K562 (cell line): ENCODE data around the gene XCL1. TPM values are rescaled to one million over a fixed set of nuclear protein-coding genes. Genes with fewer than 3 reads are reported as not detected.

Experiments used
- ATAC-seq: fragments of 200-7000 bp; cut with Tn5 transposase; 3 replicates; pipeline ENCODE4 v1.9.1; 2020; ENCODE audit warnings: moderate library complexity
- BruUV-seq: library from RNA; stranded (reverse); fragments of 400-500 nt; replicated peaks from 2 replicates; lab custom pipeline; 2021; lab: Mats Ljungman, UMichigan
- CTCF ChIA-PET: fragments of 300-600 bp; formaldehyde crosslinking; extraction: SDS; loops from one replicate; lab custom pipeline; 2021; ENCODE audit warnings: low intra/inter-chr PET ratio; lab: Yijun Ruan, JAX
- POLR2A ChIA-PET: fragments of 300-600, 350-650 bp; sonication (Branson Sonifier 250); formaldehyde crosslinking; extraction: SDS; loops from one replicate; lab custom pipeline; 2021; ENCODE audit warnings: antibody characterized with exemption, inconsistent platforms; lab: Yijun Ruan, JAX
- DNase-seq, 4 experiments: peaks; one replicate each; pipeline versions ENCODE4 v3.0.0 to v3.0.0-alpha.2; 2011 to 2018; ENCODE audit warnings: low spot score in 3 of 4, mixed read lengths in 3 of 4; ENCODE audit errors: extremely low read depth in 1 of 4
- FAIRE-seq: peaks from 2 replicates; lab custom pipeline; 2011; peaks lifted over from hg19 to GRCh38; lab: Jason Lieb, UNC
- H2AFZ ChIP-seq: 2 replicates; pipeline ENCODE4 v1.6.0; 2011; ENCODE audit warnings: low read depth, low read length, control low read depth, inconsistent platforms
- H3K27ac ChIP-seq: fragments of 200-600 bp; 3 replicates; pipeline ENCODE4 v1.8.0; 2011; ENCODE audit warnings: low read depth, mild to moderate bottlenecking, control low read depth, inconsistent platforms, low read length, moderate library complexity, mixed read lengths; ENCODE audit errors: extremely low read depth
- H3K27me3 ChIP-seq, 2 experiments: fragments of 300-600 bp in 1 of 2; 2 replicates in 1 of 2; 3 replicates in 1 of 2; pipeline versions ENCODE4 v1.6.0 to v1.8.0; 2011; ENCODE audit warnings: inconsistent platforms in 2 of 2, low read length in 2 of 2, mild to moderate bottlenecking in 1 of 2, mixed read lengths in 1 of 2, moderate library complexity in 1 of 2; ENCODE audit not compliant: control insufficient read depth in 2 of 2, insufficient read depth in 2 of 2
- H3K36me3 ChIP-seq: fragments of 300-600 bp; 3 replicates; pipeline ENCODE4 v1.8.0; 2011; ENCODE audit warnings: mild to moderate bottlenecking, low read length, inconsistent platforms; ENCODE audit not compliant: control insufficient read depth, insufficient read depth
- H3K4me1 ChIP-seq, 2 experiments: fragments of 200-600 bp in 1 of 2; replicated peaks in 1 of 2; 2 replicates in 1 of 2; 3 replicates in 1 of 2; pipeline versions ENCODE4 v1.5.1 to v1.8.0; 2011; ENCODE audit warnings: inconsistent platforms in 2 of 2, low read length in 2 of 2, mild to moderate bottlenecking in 1 of 2, mixed read lengths in 1 of 2, moderate library complexity in 1 of 2; ENCODE audit not compliant: control insufficient read depth in 2 of 2, insufficient read depth in 2 of 2
- H3K4me2 ChIP-seq: 2 replicates; pipeline ENCODE4 v1.6.1; 2011; ENCODE audit warnings: low read length, control low read depth, inconsistent platforms, mixed read lengths; ENCODE audit not compliant: insufficient read depth
- H3K4me3 ChIP-seq: fragments of 200-600 bp; sonication (generic), shearing (Covaris generic); 2 replicates; pipeline ENCODE4 v1.5.1; 2016; ENCODE audit warnings: control low read depth, inconsistent platforms
- H3K79me2 ChIP-seq: fragments of 200-600 bp; 3 replicates; pipeline ENCODE4 v1.8.0; 2011; ENCODE audit warnings: low read length, inconsistent platforms; ENCODE audit not compliant: control insufficient read depth, insufficient read depth
- H3K9ac ChIP-seq, 2 experiments: 2 replicates each; pipeline versions ENCODE4 v1.6.0 to v1.6.1; 2011; ENCODE audit warnings: low read depth in 2 of 2, low read length in 2 of 2, control low read depth in 1 of 2, inconsistent platforms in 1 of 2, mild to moderate bottlenecking in 1 of 2, mixed read lengths in 1 of 2; ENCODE audit not compliant: insufficient read depth in 1 of 2
- H3K9me1 ChIP-seq: one replicate; pipeline ENCODE4 v1.6.0; 2011; ENCODE audit warnings: inconsistent platforms, mild to moderate bottlenecking, low read length, moderate library complexity; ENCODE audit not compliant: control insufficient read depth, insufficient read depth
- H3K9me3 ChIP-seq: replicated peaks from 2 replicates; pipeline ENCODE4 v1.5.1; 2011; ENCODE audit warnings: low read depth, low read length, inconsistent platforms; ENCODE audit not compliant: control insufficient read depth, insufficient read depth
- H4K20me1 ChIP-seq: replicated peaks from 2 replicates; pipeline ENCODE4 v1.6.1; 2011; ENCODE audit warnings: low read length, inconsistent platforms, mixed read lengths; ENCODE audit not compliant: control insufficient read depth, insufficient read depth
- BCL6 ChIP-seq: fragments of 250-450 bp; sonication (Bioruptor Pico); IDR thresholded peaks from 2 replicates; pipeline ENCODE4 v1.4.0; 2020
- CREB1 ChIP-seq, 2 experiments: sonication (generic) in 1 of 2; formaldehyde crosslinking in 1 of 2; IDR thresholded peaks; 2 replicates each; pipeline versions ENCODE4 v1.6.1 to v1.8.0; 2012 to 2022; ENCODE audit warnings: inconsistent platforms in 1 of 2, mild to moderate bottlenecking in 1 of 2, missing genetic modification reagents in 1 of 2, moderate library complexity in 1 of 2
- CSDE1 ChIP-seq, 2 experiments: fragments of 450-650 bp; IDR thresholded peaks; 2 replicates each; pipeline ENCODE4 v1.6.1; 2016; ENCODE audit warnings: mild to moderate bottlenecking in 1 of 2
- GATAD2A ChIP-seq: fragments of 450-650 bp; IDR thresholded peaks from 2 replicates; pipeline ENCODE4 v1.6.1; 2017
- KLF1 ChIP-seq: fragments of 450-650 bp; IDR thresholded peaks from 2 replicates; pipeline ENCODE4 v1.6.1; 2016; ENCODE audit warnings: missing genetic modification characterization, missing compliant biosample characterization
- RAD51 ChIP-seq: fragments of 450-650 bp; IDR thresholded peaks from 2 replicates; pipeline ENCODE4 v1.7.1; 2016; ENCODE audit warnings: low read depth, mild to moderate bottlenecking, borderline replicate concordance
- TAF1 ChIP-seq: IDR thresholded peaks from 2 replicates; pipeline ENCODE4 v1.6.1; 2011; ENCODE audit warnings: mild to moderate bottlenecking, low read length, moderate library complexity; ENCODE audit not compliant: insufficient read depth, control insufficient read depth, severe bottlenecking; ENCODE audit errors: extremely low read depth
- THAP12 ChIP-seq: fragments of 250-450 bp; sonication (Bioruptor Pico); IDR thresholded peaks from 2 replicates; pipeline ENCODE4 v1.9.0; 2021; ENCODE audit warnings: mild to moderate bottlenecking, inconsistent platforms
- ZNF398 ChIP-seq: fragments of 250-450 bp; sonication (Bioruptor Pico); IDR thresholded peaks from 2 replicates; pipeline ENCODE4 v1.8.0; 2021; ENCODE audit warnings: moderate library complexity, mild to moderate bottlenecking, inconsistent platforms
- WGBS: fragments of 100-300 bp; shearing (Covaris generic); methylation state at CpG from one replicate; pipeline ENCODE4 v1.1.6; 2016; ENCODE audit warnings: low coverage, mixed read lengths; ENCODE audit not compliant: insufficient coverage; ENCODE audit errors: missing lambda C conversion rate; 5-methylcytosine and 5-hydroxymethylcytosine counted together
- in situ Hi-C: fragments of 300-500 bp; cut with MboI; formaldehyde crosslinking; loops from 4 replicates; pipeline ENCODE4 v1.15.0; 2018; ENCODE audit warnings: inconsistent platforms, mixed read lengths
- intact Hi-C: fragments of 100-400 bp; cut with micrococcal nuclease; formaldehyde crosslinking; loops from 2 replicates; pipeline ENCODE4 v1.14.2; 2022
- polyA plus RNA-seq, 8 experiments: library from polyadenylated mRNA; depleted of rRNA in 4 of 8; stranded (reverse) in 5 of 8; unstranded in 3 of 8; fragments of >200 nt; fragmentation: Nextera tagmentation in 2 of 8; fragmentation: Illumina TruSeq in 1 of 8; extraction: Ambion mirVana in 2 of 8; extraction: Trizol in 1 of 8; gene quantifications; 2 replicates each; pipeline versions ENCODE4 v1.2.1 to v1.2.3, GENCODE V29; 2011 to 2014; ENCODE audit warnings: inconsistent platforms in 1 of 8, missing spikeins in 1 of 8
- total RNA-seq, 7 experiments: library from RNA; depleted of rRNA in 6 of 7; stranded (reverse); fragments of >200 nt in 6 of 7; fragmentation: Illumina TruSeq in 2 of 7; extraction: Trizol in 2 of 7; gene quantifications; 2 replicates each; pipeline versions ENCODE4 v1.2.1 to v1.2.3, GENCODE V29; 2011 to 2021; ENCODE audit warnings: low replicate concordance in 1 of 7

XCL1 gene
- total and polyA plus RNA-seq, 9 of the 15 experiments (the other 6 are each of a cell fraction or from before 2014, with no cell fraction given), result 0.06 to 0.09 (median 0.06) TPM; not detected in 6

GRCh38 chr1:168598892-168599291, 22.5 kb downstream of the XCL1 start:
- Histone ChIP-seq H3K9ac (no peak overlapping the region), H3K4me2 (no peak overlapping the region), H3K27ac (no peak overlapping the region), H4K20me1 (no peaks in the 10 kb centered on the region), H2AFZ (no peak overlapping the region), H3K27me3 (no peaks in the 10 kb centered on the region; a peak in 1 of 5 replicates), H3K36me3 (no peaks in the 10 kb centered on the region), H3K4me3 (no peak overlapping the region), H3K9me3 (no peaks in the 10 kb centered on the region), H3K4me1 (no peaks in the 10 kb centered on the region), H3K9me1 (no peaks in the 10 kb centered on the region), H3K79me2 (no peaks in the 10 kb centered on the region)
- CTCF ChIA-PET, result no interaction called here
- no TSS peak for BruUV-seq
- no peak for DNase-seq
- no peak for TF ChIP-seq TAF1
- no peak for TF ChIP-seq RAD51
- POLR2A ChIA-PET, result no interaction called here
- FAIRE-seq, result no peak
- in situ Hi-C loops, result no loop called here
- intact Hi-C loops, result no loop called here
- 5% methylated on average over 1 of the region's 1 CpG for WGBS
- ATAC-seq, result no peak

- Histone ChIP-seq H3K4me1 (no peaks in the 10 kb centered on the region), H3K9ac (no peak overlapping the region), H3K79me2 (no peaks in the 10 kb centered on the region), H3K9me1 (no peaks in the 10 kb centered on the region), H3K27ac (no peak overlapping the region), H3K36me3 (no peaks in the 10 kb centered on the region), H3K9me3 (no peaks in the 10 kb centered on the region), H4K20me1 (no peaks in the 10 kb centered on the region), H2AFZ (no peak overlapping the region), H3K27me3 (no peaks in the 10 kb centered on the region), H3K4me3 (no peak overlapping the region), H3K4me2 (no peak overlapping the region)
- no peak for DNase-seq
- no peak for ATAC-seq
- intact Hi-C loops, result no loop called here
- no TSS peak for BruUV-seq
- in situ Hi-C loops, result loop anchor here (5.0 to 25.0 kb wide), 2 partner anchors 763 to 943 kb away; partner anchors contain the start of genes BLZF1 and NME7
- no peak for FAIRE-seq
- WGBS, result 0% methylated on average over 2 of the region's 2 CpGs
- POLR2A ChIA-PET, result interaction anchor here (0.8 kb wide), 1 partner anchor 15 kb away, joined by 3 read pairs; no protein-coding TSS in a partner anchor
- CTCF ChIA-PET, result no interaction called here
- TF ChIP-seq THAP12 (no peak), BCL6 (CRISPR knock-in tag) (no peak), CREB1 (IDR thresholded peaks at IDR 0.05) (no peak), CREB1 (CRISPR knock-in tag; IDR thresholded peaks at IDR 0.05) (no peak), KLF1 (tag) (no peak), GATAD2A (no peak), CSDE1 (IDR thresholded peaks at IDR 0.05) (no peak), ZNF398 (CRISPR knock-in tag) (no peak)
Observed at GRCh38 chr1:168599641-168600040, 23.2 kb downstream of the XCL1 start.
